Stimulated activated CD4-positive, alpha-beta T cell treated with anti-CD3 and anti-CD28 coated beads, Interleukin-12 subunit alpha, Interleukin-12 subunit beta, amount 100 ng/mL, for 4 hours (primary cell): Measurements from ENCODE around the gene MKI67.
"Not testable (repeated sequence)": the region's sequence is repeated elsewhere in the genome, so short reads cannot be mapped to it uniquely, and the experiment has no call there.

Experiments used
- DNase-seq: peaks from one replicate; pipeline ENCODE4 v3.0.0-alpha.2; 2020

The MKI67 gene

DNA sequence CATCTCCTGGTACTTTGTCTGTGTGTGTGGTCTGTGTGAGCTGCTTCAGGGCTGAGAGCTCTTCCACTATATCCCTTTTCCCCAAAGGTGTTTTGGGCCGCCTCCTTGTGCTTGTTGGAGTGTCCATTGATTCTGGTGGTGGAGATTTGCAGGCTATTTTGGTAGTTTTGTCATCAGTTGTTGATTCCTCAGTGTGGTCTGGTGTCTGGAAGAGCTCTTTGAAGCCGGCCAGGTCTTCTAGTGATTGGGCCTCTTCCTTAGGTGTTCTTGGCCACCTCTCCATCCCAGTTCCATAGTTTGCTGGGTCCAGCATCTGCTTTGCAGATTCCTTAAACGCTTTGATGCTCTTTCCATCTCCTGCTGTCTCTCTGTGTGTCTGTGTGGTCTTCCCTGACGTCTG lies 20.8 kb downstream of the MKI67 start:
- no peak for DNase-seq

DNA sequence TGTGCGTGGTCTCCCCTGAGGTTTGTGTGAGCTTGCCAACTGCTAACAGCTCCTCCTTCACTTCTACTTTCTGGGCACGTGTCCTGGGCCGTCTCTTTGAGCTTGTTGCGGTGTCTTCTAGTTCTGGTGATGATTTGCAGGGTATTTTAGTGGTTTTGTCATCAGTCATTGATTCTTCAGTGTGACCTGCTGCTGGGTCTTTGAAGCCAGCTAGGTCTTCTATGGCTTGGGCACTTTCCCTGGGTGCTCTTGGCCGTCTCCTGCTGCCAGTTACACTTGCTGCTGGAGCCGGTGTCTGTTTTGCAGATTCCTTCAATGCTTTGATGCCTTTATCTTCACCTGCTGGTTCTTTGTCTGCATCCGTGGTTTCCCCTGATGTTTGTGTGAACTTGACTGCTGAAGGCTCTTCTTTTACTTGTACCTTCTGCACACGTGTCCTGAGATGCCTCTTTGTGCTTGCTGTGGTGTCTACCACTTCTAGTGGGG lies 23.0 kb downstream of the MKI67 start:
- no peak for DNase-seq

DNA sequence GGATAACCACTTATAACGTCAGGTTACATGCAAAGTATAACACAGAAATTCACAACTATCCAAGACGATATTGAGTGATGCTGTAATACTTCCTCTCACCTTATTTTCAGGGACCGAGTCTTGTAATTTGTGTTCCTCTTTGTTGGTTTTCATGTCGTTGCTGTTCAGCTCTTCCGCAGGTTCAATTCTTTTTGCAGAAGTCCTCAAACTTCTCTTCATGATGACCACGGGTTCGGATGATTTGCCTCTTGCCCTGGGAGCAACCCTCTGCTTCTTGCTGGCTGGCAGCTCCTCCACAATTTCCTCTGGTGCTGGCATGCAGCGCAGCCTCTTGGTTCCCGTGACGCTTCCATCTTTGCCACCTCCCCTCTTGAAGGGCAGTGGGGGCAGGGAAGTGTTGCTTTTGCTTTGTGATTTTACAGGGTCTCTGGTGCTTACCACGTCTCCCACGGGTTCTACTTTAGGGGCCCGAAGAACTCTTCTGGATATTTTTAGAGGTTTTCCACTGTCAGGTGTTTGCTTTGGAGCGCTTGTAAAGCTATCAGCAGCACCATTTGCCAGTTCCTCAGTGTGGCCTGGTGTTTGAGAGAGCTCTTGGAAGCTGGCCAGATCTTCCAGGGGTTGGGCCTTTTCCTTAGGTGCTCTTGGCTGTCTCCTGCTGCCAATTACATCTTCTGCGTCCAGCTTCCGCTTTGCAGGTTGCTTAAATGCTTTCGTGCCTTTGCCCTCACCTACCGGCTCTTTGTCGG lies 23.6 kb downstream of the MKI67 start:
- DNase-seq, result no peak

DNA sequence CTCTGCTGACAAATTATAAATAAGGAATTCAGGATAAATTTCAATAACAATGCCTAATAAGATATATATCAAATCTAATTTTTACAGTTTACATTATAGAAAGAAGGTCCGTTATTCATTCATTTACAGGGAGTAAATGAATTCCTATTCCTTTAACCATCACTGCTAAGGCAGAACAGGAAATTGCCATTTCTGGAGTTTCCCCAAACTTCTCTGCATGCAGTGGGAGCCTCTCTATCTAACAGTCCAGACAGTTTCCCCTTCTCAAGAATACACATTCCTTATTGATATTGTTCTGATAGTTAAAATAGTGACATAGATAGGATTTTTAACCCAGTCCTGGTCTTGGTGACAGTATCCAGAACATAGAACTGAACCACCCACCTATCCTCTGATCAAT lies 24.3 kb downstream of the MKI67 start:
- DNase-seq, result no peak

DNA sequence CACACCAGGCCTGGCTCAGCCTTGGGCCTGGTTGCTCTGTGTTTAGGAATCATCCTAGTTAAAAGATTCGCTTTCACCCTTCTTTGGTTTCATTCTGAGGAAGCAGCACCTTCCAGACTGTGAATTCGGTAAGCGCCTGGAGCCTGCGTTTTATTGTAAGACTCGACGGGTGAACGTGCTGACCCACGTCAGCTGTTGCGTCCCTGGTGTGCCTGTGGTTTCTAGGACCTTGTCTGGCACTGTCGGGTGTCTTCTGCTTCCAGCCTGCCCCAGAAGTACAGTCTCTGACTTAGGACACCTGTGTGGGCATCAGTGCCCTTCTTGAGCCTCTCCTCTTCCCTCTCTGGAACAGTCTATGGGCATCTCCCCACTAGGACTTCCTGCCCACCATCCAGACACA lies 26.3 kb downstream of the MKI67 start:
- no peak for DNase-seq

DNA sequence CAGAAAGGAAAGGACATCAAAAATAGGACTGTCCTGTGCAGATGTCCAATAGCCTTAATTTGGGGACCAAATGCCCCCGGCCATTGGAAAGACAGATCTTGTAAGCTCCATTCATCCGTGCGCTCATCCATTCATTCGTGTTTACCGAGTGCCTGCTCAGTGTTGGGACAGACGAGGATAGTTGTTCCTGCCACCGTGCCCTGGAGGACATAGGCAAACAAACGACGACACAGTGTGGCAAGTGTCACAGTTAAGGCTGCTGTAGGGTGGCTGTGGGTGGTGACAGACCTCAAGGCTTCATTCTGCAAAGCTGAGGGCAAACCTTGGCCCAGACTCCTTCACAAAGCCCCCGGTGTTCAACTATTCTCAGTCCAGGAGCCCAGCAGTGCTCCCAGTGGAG lies 27.6 kb downstream of the MKI67 start:
- DNase-seq, result no peak

DNA sequence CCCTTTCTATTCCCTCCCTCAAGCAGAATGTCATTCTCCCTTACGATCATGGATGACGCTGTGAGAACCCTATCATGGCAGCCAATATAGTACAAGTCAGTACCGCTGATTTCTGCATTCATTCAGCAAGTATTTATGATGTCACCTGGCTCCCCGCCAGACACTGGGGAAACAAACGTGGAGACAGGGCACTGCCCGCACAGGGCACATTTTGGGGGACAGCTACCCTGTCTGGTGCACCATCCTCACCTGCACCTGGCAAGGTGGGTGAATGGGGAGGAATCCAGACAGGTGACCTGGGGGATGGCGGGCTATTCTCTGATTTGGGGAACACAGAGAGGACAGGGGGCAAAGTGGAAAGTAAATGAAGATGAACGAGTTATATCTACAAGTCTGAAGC lies 28.4 kb downstream of the MKI67 start:
- no peak for DNase-seq

DNA sequence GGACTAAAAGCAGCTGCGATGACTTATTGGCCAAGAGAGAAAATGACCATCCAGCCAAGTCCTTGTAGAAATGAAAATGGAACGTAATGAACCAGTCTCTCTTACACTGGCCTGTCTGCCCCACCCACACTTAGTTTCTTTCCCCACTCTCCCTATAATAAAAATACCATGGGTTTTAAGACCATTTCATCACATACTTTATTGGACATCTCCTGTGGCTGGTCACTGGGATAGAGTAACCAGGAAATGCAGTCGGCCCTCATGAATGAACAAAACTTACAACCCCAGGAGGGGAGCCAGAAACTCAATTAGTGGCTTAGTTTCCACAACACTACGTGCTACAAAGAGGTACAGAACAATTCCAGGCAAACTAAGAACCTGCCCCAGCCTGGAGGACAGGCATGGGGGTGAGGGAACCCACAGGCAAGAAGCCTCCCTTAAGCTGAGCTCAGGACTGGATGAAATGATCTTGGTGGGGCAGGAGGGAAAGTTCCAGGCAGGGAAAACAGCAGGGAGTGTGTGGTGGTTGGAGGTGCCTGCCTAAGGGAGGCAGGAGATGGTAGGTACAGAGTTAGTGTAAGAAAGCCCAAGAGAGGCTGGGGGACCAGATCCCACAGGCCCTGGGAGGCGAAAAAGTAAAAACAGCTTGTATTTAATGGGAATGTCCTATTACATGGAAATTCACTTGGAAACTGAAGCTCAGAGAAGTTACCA lies 29.6 kb downstream of the MKI67 start:
- no peak for DNase-seq

DNA sequence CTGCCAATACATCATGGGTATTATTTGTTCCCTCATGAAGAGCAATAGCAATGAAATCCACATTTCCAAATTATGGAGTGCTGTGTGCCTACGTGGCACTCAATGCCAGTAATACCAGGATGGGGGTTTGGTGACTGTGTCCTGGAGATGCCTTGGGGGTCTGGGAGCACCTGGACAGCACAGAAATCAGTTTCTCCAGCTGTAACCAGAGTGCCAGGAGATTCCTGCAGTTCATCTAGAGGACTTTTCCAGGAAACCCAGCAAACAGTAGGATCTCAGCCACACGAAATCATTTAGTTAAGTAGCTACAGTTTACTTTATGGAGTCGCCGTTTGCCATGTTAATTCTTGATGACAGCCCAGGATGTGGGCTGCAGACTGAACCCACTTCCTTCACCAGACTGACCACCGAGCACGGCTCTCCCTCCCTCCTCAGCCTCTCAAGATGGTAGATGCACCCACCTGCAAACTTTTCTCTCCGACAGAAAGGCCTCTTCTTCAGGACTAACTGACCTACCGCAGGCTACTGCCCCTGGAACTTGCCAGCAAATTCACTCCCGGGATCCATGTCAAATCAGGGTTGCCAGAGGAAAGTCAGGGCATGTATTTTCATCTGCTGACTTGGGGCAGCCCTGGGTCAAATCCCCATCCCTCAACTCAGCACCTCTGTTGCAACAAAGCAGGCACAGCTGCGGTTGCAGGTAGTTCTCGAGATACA lies 30.3 kb downstream of the MKI67 start:
- DNase-seq, result no peak

DNA sequence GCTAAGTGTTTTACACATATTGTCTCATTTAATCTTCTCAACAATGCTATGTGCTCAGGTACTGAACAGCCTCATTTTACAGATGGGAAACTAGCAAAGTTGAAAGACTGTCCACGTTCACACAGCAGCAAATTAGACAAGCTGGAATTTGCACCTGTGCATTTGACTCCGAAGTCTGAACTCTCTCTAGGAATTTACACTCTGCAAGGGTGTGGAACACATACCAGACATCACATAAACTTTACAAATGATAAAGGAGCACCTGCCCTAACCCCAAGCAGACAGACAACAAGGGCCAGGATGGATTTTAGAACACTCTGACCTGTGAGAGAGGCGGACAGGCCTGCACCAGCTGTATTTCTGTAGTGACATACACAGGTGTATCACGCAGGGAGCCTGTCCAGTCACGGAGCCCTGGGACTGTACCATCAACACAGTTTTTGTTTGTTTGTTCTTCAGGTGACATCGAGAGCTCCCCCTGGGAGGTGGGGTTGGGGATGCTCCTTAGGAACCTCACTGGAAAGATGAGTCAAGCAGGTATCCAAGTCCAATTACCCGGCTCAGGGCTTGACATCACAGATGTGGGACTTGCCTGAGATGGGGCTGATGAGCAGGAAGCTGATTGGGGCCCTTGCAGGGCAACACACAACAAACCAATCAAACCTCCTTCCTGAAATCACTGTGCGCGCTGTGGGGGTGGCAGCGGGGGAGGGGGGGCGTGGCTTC lies 31.0 kb downstream of the MKI67 start:
- no peak for DNase-seq

DNA sequence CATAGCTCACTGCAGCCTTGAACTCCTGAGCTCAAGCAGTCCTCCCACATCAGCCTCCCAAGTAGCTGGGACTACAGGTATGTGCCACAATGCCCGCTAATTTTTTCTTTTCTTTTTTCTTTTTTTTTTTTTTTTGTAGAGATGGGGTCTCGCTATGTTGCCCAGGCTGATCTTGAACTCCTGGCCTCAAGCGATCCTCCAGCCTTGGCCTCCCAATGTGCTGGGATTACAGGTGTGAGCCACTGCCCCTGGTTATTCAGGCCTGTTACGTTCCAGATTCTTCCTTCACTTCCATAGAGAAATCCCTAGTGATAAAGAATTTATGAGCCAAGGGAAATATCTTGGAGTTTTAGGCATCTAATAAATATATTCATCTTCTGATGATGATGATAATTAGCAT lies 31.6 kb downstream of the MKI67 start:
- not testable (repeated sequence) for DNase-seq

DNA sequence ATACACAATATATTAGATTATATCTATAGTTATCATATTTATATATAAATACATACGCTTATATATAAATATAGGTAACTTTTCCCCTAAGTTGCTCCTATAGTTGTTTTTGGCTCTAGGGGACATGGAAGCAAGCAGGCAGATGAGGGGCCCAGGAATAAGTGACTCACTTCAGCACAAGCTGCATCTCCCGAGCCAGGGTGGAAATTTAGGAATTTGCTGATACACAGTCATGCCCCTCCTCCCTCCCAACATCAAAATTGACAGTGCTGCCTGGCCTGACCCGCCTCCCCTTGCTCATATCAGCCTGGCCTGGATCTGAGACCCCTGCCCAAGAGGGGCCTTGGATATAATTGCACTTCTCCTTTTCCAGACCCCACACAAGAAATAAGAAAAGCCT lies 33.8 kb downstream of the MKI67 start:
- DNase-seq, result no peak

DNA sequence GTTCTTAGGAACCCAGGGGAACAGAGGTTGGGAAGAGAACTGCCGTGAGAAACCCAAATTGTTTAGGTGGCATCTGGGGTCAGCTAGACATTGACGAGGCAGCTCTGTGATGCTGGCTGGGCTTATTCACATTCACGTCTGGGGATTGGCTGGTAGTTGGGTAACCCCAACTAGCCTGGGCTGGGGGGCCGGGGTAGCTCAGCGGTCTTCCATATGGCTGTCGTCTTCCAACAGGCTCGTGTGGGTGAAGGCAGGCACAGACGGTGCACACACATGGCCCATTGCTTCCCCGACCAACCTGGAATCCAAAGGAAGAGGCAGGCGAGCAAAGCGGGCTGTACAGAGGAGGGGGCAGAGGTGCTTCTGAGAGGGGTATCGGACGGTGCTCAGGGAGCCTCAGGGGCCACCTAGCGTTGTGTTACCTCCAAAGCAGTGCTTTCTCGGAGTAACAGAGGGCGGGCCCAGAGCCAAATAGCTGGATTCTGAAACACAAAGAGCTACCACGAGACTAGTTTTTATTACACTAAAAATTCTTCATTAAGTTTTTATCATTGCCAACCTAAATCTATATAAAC lies 34.5 kb downstream of the MKI67 start:
- DNase-seq, result no peak

DNA sequence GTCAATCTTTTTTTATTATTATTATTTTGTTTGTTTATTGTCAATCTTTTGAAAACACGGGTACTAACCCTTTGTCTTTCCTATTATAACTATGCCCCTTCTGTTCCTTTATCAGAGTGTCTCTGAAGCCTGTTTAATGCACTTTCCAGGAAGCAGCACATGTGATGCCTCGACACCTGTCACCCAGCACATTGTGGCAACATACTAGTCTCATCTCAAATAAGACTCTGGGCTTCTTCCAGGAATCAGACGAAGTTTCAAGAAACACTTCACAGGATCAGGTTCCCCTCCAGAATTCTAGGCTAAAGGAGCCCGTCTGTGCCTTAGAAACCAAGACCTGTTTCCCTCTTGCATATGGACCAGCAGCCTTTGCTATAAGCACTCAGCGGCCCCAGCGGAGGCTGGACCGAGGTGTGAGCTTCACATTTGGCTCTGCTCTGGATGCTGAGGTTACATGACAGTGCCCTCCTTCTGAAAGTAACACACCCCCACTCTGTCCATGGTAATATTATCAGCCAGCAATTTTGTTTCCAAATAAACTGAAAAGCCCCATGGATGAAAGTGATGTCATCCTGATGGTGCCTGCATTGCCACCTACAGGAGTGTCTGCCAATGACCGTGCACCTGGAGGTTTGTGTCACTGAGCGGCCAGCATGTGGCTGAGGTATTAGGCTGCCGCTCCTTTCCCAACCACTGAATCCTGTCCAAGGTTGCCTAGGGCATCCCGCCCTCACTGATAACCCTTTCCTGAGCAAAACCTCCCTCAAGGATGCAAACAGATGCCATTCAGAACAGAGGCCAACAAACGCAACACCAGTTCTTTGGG lies 38.1 kb downstream of the MKI67 start:
- no peak for DNase-seq

DNA sequence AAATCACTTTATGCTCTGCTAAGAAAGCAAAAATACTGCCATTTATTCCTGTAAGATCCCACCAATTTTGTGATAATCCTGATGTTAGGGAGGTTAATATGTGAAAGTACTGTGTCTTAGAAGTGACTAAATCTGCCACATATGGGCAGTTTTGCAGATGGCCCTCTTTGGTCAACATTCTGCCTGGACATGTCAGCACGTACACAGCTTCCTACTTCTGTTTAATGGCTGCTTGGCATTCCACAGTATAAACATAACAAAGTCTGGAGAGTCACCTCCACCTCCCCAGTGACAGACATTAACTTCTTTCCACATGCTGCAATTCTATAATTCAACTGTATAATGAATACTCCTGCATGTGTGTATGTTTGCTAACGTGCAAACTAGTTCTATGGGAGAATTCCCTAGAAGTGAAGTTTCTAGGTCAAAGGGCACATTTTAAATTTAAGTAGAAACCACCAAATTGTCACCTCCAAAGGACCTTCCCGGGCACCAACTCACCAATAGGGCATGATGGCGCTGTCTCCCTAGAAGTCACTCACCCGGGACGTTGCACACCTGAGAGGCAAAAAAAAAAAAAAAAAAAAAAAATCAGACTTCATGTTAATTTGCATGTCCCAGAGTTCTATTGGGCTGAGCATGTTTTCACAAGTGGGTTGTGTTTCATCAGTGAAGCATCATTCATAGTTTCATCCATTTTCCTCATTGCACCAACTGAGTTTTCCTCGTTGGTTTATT lies 38.9 kb downstream of the MKI67 start:
- no peak for DNase-seq

DNA sequence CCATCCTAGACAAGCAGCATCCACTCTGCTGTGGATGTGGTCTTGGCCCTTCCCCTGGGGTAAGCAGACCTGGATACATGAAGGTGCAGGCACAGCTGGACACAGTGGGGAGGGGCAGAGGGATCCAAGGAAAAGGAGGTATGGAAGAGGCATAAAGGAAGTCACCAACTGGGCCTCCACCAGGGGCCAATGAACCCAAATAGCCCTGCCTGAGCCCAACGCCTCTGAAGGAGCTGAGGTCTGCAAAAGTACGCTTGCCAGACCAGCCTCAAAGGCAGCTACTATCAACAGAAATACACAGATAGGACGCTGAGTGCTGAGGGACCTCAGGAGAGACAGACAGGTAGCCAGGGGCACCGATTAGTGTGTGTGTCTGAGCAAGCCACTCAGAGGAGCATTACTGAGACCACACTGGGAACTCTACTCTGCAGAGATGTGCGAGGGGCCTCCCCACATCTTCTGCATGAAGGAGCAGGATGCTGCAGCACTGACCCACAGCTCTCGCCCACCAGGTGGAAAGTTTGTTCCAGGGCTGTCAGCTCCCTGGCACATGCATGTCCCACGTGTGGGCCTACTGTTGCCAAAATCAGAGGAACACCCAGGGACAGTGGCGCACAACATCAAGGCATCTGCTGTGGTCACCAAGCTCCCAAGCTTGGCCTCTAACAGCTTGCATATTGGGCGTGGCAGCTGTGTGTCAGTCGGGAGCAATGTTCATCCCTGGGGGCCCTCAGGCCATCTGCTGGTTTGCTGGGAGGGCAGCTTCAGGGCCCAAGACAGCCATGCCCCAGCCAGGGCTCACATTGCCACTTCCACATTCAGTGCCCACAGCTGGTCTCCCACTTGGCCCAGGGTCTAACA lies 40.0 kb downstream of the MKI67 start:
- DNase-seq, result no peak

DNA sequence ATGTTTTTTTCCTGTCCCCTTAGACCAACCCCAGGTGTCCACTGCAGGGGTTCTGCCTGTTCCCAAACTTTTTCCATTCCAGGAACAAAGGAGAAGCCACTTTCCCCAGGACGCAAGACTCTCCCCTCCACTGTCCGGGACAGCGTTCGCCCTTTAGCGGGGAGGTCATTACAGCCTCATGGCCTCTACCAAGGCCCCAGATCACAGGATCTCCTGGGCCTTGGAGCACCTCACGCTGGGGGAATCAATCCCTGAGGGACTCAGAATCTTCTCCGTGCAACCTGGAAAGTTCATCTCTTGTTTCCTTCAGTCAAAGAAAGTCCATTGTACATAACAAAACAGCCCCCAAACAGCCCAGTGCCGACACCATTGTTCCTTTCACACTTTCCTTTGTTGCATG lies 41.2 kb downstream of the MKI67 start:
- no peak for DNase-seq

DNA sequence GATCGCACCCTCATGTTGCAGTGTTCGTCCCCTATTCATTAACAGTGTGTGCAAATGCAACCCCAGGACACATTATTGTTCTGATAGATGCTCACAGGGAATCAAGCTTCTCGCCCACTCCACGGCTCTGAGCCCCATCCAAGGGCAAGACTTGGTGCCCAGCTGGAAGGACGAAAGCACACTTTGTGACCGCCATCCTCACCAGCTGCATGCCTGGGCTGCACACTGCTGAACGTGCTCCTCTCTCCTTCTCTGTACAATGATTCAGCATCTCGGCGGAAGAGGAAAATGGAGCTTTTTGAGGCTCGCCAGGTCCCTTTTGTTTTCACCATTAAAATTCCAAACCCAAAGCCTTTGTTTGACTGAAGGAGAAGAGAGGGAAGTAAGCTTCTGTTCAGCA lies 41.9 kb downstream of the MKI67 start:
- DNase-seq, result no peak

DNA sequence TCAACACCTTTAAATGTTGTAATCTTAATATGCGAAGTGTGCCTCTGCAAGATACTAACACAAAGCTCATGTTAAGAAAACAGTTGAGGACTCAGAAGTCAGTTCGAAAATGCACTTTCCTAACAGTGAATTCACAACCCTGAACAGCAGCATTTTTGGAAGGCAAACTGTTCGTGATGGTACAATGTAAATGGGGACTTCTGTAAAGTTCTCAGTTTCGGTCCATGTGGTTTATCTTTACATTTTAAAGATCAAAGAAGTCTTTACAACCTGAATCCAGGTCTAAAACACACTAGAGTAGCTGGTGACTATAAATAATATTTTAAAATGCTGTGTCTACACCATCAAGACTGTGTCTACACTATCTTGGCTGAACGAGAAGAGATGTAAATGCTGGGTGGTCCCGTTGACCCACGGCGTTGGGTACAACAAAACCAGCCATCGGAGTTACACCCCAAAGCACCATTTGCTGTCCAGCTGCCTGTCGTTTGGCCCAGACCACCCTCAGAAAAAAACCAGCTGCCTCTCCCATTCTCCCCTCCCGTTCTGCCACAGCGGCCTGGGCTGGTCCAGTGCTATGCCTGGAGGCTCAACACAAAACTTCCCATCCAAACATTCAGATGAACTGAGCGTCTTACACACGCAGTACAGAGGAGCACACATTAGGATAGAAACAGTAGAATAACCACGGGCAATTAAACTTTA lies 42.9 kb downstream of the MKI67 start:
- no peak for DNase-seq

DNA sequence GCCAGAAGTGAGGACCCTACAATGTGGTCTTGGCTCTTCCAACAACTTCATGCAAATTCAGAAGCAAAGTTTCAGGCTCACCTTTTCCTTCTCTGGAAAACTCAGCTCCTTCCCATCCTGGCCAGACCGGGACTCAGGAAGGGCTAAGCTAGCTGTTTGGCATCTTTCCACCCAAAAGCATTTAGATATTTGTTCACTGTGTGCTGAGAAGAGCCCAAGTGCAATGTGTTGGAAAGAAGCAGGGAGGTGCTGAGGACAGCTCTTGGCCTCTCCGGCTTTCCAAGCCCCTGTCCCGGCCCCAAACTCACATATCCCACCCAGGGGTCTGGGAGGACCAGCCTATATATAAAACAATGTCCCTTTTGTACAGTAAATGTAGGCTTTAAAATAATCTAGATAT lies 44.5 kb downstream of the MKI67 start:
- DNase-seq, result no peak
